Gastrocnemius medialis (tissue), 4 donors: ENCODE results near the gene BTAF1.

Experiments
- POLR2A ChIP-seq, 2 donors: fragments of 450-650 bp; IDR thresholded peaks; one replicate each; pipeline ENCODE4 v1.6.1; 2017; ENCODE audit warnings: antibody characterized with exemption in 2 of 2, mild to moderate bottlenecking in 2 of 2, moderate library complexity in 2 of 2
- TF ChIP-seq, protein P1 (sequence below), 5 experiments: fragments of 450-650 bp in 3 of 5; fragments of 200-600 bp in 2 of 5; sonication (generic) in 2 of 5; IDR thresholded peaks in 4 of 5; conservative IDR thresholded peaks in 1 of 5; 1 replicate in 4 of 5; 2 replicates in 1 of 5; pipeline ENCODE4 v1.5.1; 2016 to 2019; ENCODE audit warnings: antibody characterized with exemption in 5 of 5, mild to moderate bottlenecking in 3 of 5, moderate library complexity in 3 of 5

GRCh38 chr10:91931526-91932190, 8.1 kb downstream of the BTAF1 start:
- TF ChIP-seq, protein P1, sequence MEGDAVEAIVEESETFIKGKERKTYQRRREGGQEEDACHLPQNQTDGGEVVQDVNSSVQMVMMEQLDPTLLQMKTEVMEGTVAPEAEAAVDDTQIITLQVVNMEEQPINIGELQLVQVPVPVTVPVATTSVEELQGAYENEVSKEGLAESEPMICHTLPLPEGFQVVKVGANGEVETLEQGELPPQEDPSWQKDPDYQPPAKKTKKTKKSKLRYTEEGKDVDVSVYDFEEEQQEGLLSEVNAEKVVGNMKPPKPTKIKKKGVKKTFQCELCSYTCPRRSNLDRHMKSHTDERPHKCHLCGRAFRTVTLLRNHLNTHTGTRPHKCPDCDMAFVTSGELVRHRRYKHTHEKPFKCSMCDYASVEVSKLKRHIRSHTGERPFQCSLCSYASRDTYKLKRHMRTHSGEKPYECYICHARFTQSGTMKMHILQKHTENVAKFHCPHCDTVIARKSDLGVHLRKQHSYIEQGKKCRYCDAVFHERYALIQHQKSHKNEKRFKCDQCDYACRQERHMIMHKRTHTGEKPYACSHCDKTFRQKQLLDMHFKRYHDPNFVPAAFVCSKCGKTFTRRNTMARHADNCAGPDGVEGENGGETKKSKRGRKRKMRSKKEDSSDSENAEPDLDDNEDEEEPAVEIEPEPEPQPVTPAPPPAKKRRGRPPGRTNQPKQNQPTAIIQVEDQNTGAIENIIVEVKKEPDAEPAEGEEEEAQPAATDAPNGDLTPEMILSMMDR (IDR thresholded peaks at IDR 0.05 in 4 of 5, conservative IDR thresholded peaks at IDR 0.05 in 1 of 5), result no peak
- no peak for TF ChIP-seq POLR2A (IDR thresholded peaks at IDR 0.05)
